AG04450 (cell line): ENCODE results near the gene SLC22A14. TPM values are rescaled to one million over a fixed set of nuclear protein-coding genes. Genes with fewer than 3 reads are reported as not detected.

Experiments used
- CTCF ChIA-PET: fragments of 300-600, 350-600 bp; formaldehyde crosslinking; extraction: SDS; loops from one replicate; lab custom pipeline; 2022; ENCODE audit warnings: antibody characterized with exemption, inconsistent platforms; lab: Charles Lee
- POLR2A ChIA-PET: fragments of 350-600 bp; formaldehyde crosslinking; extraction: SDS; loops from one replicate; lab custom pipeline; 2021; ENCODE audit warnings: antibody characterized with exemption, inconsistent platforms; lab: Yijun Ruan, JAX
- DNase-seq: peaks from one replicate; pipeline ENCODE4 v3.0.0-alpha.2; 2011; ENCODE audit warnings: low read depth, low spot score
- H3K27ac ChIP-seq: one replicate; pipeline ENCODE4 v1.5.1; 2012; ENCODE audit warnings: low read depth, low read length, control low read depth
- H3K27me3 ChIP-seq: one replicate; pipeline ENCODE4 v1.6.0; 2012; ENCODE audit warnings: low read length; ENCODE audit not compliant: control insufficient read depth, insufficient read depth
- H3K4me3 ChIP-seq: 2 replicates; pipeline ENCODE4 v1.5.1; 2011; ENCODE audit warnings: mild to moderate bottlenecking, low read depth, low read length, control low read depth
- H3K9me3 ChIP-seq: 2 replicates; pipeline ENCODE4 v1.5.1; 2012; ENCODE audit warnings: low read length; ENCODE audit not compliant: control insufficient read depth, insufficient read depth
- polyA plus RNA-seq: library from polyadenylated mRNA; depleted of rRNA; stranded (reverse); fragments of >200 nt; gene quantifications from 2 replicates; pipeline ENCODE4 v1.2.3, GENCODE V29; 2011; rRNA removed
- small RNA-seq: library from RNA; depleted of rRNA; stranded (forward); fragments of <200 nt; gene quantifications from one replicate; pipeline ENCODE3, GENCODE V24; 2012; ENCODE audit warnings: low read depth; ENCODE audit not compliant: insufficient read length
- TF ChIP-seq, protein P1 (sequence below): IDR thresholded peaks from 2 replicates; pipeline ENCODE4 v1.5.1; 2011; ENCODE audit warnings: low read depth, low read length, control low read depth, inconsistent platforms

Gene SLC22A14
- polyA plus RNA-seq, 1 experiment: not detected

GRCh38 chr3:38364721-38365400 lies 82.8 kb downstream of the SLC22A14 start:
- Histone ChIP-seq H3K27ac (no peak overlapping the region), H3K4me3 (no peak overlapping the region), H3K27me3 (no peaks in the 10 kb centered on the region), H3K9me3 (no peaks in the 10 kb centered on the region)
- DNase-seq: no peak
- POLR2A ChIA-PET: no interaction called here
- TF ChIP-seq, protein P1, sequence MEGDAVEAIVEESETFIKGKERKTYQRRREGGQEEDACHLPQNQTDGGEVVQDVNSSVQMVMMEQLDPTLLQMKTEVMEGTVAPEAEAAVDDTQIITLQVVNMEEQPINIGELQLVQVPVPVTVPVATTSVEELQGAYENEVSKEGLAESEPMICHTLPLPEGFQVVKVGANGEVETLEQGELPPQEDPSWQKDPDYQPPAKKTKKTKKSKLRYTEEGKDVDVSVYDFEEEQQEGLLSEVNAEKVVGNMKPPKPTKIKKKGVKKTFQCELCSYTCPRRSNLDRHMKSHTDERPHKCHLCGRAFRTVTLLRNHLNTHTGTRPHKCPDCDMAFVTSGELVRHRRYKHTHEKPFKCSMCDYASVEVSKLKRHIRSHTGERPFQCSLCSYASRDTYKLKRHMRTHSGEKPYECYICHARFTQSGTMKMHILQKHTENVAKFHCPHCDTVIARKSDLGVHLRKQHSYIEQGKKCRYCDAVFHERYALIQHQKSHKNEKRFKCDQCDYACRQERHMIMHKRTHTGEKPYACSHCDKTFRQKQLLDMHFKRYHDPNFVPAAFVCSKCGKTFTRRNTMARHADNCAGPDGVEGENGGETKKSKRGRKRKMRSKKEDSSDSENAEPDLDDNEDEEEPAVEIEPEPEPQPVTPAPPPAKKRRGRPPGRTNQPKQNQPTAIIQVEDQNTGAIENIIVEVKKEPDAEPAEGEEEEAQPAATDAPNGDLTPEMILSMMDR: no peak
- CTCF ChIA-PET: interaction anchor here (0.7 kb wide), 1 partner anchor 10 kb away, joined by 3 read pairs; no protein-coding TSS in a partner anchor

- no peak for DNase-seq
- H3K9me3 ChIP-seq: no peaks in the 10 kb centered on the region
- H3K27ac ChIP-seq: no peak overlapping the region
- POLR2A ChIA-PET: no interaction called here
- TF ChIP-seq, protein P1: no peak
- no peak overlapping the region for H3K4me3 ChIP-seq
- CTCF ChIA-PET: interaction anchor here (0.7 kb wide), 1 partner anchor 10 kb away, joined by 3 read pairs; no protein-coding TSS in a partner anchor
- H3K27me3 ChIP-seq: no peaks in the 10 kb centered on the region
These were observed 83.5 kb downstream of the SLC22A14 start for GRCh38 chr3:38365469-38366062.

DNA sequence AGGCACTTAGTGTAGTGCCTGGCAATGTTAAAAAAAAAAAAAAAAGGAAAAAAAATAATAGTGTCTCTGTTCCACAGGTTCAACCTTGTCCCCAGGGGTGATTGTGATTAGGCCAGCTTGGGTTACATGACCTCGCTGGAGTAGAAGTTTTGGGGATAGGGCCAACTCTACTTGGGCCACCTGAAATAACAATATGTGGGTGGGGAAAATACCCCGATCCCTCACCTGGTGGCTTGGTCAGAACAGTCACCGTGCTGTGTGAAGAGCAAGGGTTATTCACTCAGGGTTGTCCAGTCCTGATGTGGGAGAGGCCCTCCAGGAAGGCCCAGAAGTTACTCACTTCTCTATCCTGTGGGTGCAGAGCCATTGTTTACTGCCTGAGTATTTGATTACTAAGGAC lies 84.0 kb downstream of the SLC22A14 start:
- TF ChIP-seq, protein P1: no peak
- POLR2A ChIA-PET: no interaction called here
- CTCF ChIA-PET: no interaction called here
- Histone ChIP-seq H3K9me3 (no peaks in the 10 kb centered on the region), H3K27me3 (no peaks in the 10 kb centered on the region), H3K27ac (no peak overlapping the region), H3K4me3 (no peak overlapping the region)
- DNase-seq: no peak

- H3K27ac ChIP-seq: no peak overlapping the region
- no peak overlapping the region for H3K4me3 ChIP-seq
- no peaks in the 10 kb centered on the region for H3K27me3 ChIP-seq
- TF ChIP-seq, protein P1: no peak
- ChIA-PET CTCF (interaction anchor here (2.0 kb wide), 1 partner anchor 21 kb away, joined by 6 read pairs; the partner anchor contains the start of gene XYLB), POLR2A (no interaction called here)
- no peak for DNase-seq
- no peaks in the 10 kb centered on the region for H3K9me3 ChIP-seq
These were observed 85.7 kb downstream of the SLC22A14 start for GRCh38 chr3:38367779-38368178.

Small RNAs within 50 kb of the gene (small RNA-seq; reads per million reads assigned to genes)
- not detected for gene RNU6-235P

Other genes starting within 250 kb of the SLC22A14 start
- 0.04 and 0.06 TPM in 2 replicates for gene DLEC1, start 243.1 kb upstream of the SLC22A14 start, polyA plus RNA-seq
- gene ACAA1, start 145.2 kb upstream of the SLC22A14 start, polyA plus RNA-seq: 47.6 and 50.9 TPM in 2 replicates
- gene MYD88, start 143.6 kb upstream of the SLC22A14 start, polyA plus RNA-seq: 32.4 and 47.0 TPM in 2 replicates
- 34.7 and 42.3 TPM in 2 replicates for gene OXSR1, start 116.8 kb upstream of the SLC22A14 start, polyA plus RNA-seq
- 0.15 and 0.19 TPM in 2 replicates for gene SLC22A13, start 16.5 kb upstream of the SLC22A14 start, polyA plus RNA-seq
- gene XYLB, start 64.5 kb downstream of the SLC22A14 start, polyA plus RNA-seq: 3.1 and 4.0 TPM in 2 replicates
- gene ACVR2B, start 171.6 kb downstream of the SLC22A14 start, polyA plus RNA-seq: 0.82 and 1.0 TPM in 2 replicates
- 15.1 and 19.3 TPM in 2 replicates for gene EXOG, start 214.0 kb downstream of the SLC22A14 start, polyA plus RNA-seq